RKO (cell line): ENCODE data around the gene MAN1A1.

Experiments
- DNase-seq: peaks from one replicate; pipeline ENCODE4 v3.0.0-alpha.2; 2016; ENCODE audit warnings: low spot score

MAN1A1 gene

DNA sequence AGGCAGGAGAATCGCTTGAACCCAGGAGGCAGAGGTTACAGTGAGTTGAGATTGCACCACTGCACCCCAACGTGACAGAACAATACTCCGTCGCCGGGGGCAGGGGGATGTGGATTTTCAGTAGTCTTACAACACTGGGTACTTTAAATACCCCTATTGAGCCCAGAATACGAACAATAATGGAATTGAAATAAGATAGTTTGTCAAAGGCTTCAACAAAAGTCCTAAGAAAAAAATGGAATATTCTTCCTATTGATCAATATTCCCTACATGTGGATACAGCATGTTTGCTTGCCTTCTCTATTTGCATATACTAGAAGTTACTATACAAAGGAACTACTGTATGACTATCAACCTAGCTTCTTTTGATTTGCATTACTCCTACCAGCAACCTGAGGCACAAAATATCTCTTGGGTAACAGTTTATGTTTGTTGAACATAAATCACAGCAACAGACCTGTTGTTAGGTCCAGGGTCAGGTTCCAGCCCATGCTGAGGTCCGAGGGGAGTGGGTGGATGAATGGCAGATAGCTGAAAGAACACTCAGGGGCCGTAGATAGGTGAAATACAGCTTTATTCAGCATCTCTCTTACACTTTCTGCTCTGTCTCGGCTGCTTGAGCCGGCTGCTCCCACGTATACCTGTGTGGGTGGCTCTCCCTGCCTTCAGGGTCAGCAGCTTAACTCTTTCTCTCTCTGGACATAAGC is 23.8 kb downstream of the MAN1A1 start:
- DNase-seq = no peak

DNA sequence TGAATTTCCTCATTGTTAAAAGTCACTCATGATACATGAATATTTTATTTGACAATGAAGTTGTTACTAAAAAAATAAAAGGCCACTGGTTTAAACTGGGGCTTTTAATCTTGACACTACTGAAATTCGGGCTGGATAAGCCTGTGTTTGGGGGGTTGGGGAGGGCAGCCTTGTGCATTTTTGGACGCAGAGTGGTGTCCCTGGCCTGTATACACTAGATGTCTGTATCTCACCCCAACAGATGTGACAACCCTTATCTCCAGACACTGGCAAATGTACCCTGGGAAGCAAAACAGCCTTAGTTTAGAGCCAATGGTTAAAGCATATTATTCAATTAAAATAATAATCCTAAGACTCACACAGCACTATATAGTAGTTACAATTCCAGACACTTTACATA is 24.8 kb downstream of the MAN1A1 start:
- DNase-seq = no peak

DNA sequence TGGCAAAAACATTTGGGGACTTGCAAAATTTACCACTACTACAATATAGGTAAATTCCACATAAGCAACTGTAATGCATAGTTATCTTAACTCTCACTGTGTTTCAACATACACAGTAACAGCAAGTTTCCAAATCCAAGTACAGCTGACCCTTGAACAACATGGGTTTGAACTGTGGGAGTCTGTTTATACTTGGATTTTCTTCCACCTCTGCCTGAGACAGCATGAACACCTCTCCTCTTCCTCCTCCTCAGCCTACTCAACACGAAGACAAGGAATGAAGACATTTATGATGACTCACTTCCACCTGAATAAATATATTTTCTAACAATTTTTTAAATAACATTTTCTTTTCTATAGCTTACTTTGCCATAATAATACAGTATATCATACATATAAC is 25.6 kb downstream of the MAN1A1 start:
- no peak for DNase-seq

- DNase-seq = no peak
Observed at GRCh38 chr6:119323478-119323877, 26.1 kb downstream of the MAN1A1 start.

DNA sequence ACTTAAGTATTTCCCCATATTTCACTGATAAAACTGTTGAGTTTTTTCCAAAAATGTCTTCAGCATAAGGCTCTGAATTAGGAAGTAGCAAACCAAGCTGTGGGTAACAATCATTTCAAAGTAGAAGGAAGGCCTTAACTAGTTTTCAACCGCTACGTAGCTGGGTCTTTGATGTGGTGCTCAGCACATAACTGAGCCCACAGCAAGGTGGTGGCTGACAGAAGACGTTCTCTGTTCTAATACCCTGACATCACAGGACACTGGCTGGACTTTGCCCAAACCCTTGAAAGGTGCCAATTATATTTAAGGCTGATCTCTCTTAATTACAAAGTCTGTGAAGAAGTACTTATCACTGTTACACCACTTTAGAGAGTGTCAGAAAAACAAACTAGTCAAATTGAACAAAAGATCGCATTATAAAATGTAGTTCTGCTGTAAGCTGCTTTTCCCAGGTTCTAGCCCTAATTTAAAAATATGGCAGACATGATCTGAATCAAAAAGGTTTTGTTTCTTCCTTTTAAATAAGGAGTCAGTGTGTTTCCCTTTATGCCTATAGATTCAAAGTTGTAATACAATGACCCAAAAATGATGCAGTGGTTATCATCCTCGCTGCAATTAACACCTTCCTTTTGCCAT is 26.7 kb downstream of the MAN1A1 start:
- no peak for DNase-seq

DNA sequence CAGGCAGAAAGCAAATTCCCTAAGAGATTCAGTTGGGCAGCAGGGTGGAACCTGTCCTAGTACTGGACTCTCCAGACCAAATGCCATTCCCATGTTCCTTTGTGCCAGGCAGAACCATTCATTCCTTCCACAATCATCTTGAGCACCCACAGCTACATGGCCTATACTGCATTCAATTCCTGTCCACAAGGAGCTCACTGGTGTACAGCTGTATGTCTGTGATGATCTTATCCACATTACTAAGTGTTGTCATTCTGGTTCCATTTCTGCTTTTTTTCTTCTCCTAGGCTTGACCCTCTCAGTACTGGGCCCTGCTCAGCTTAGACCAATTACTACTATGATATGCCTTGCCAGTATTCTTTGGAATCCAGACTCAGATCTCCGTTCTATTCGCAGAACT is 27.5 kb downstream of the MAN1A1 start:
- DNase-seq = no peak

DNA sequence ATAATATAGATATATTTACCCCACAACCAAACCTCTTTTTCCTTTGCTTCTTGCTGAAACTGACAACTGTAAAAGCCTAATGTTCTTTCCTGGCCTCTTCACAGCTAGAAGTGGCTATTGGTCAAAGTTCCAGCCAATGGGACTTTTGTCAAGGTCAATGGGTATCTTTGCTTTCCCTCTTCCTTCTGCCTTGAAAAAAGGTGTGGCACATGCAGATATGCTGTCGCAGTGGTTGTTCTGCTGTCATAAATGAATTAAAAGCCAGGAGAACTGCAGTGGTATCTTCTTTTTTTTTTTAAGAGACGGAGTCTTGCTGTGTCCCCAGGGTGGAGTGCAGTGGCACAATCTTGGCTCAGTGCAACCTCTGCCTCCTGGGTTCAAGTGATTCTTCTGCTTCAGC is 29.9 kb downstream of the MAN1A1 start:
- no peak for DNase-seq

DNA sequence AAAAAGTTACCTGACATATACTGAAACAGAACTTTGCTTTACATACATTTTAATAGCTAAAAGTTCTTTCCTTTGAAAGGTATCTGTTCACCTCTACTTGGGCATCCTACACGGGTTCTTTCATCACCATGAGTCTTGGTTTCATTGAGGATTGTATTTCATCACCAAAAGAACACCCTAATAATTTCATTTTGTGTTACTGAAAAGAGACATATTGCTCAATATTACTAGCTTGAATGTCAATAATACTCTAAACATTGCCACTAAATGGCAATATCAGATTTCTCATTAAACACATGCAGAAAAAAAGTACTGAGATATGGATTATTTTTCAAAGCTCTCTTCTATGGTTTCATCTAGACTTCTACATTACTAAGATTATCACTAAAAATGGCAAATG is 30.8 kb downstream of the MAN1A1 start:
- no peak for DNase-seq

DNA sequence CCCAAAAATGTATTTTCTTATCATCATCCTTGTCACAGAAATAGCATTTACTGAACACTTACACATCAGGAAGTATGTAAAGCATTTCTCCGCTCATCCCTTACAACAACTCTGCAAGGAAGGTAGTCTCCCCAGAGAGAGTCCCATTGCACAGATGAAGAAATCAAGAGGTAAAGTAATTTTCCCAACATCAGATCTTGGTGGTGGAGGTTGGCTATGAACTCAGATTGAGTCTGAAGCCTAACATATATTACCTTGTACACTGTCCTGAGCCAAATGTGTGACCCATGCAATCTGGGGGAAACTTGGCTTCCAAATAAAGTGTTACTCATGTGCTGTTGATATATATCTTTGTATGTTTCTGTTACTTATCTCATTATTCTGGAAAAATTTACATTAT is 31.4 kb downstream of the MAN1A1 start:
- DNase-seq = no peak

GRCh38 chr6:119317007-119317406 is 32.6 kb downstream of the MAN1A1 start:
- DNase-seq = no peak

DNA sequence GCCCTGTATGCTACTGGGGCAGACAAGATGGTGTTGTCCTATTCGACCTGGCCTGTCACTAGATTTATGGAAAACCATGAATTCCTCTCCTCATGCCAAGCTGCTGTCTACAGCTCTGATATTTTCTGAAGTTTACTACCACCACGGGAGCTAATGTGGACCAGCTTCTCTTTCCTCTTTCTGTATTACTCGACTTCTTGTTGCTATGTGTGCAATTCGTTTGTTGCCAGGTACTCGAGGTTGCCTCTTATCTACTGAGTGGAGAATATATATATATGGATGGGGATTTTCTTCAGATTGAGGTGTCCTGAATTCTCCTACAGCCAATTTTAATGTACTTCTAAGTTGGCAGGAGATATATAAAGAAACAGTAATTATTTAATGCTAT is 34.7 kb downstream of the MAN1A1 start:
- DNase-seq = no peak

DNA sequence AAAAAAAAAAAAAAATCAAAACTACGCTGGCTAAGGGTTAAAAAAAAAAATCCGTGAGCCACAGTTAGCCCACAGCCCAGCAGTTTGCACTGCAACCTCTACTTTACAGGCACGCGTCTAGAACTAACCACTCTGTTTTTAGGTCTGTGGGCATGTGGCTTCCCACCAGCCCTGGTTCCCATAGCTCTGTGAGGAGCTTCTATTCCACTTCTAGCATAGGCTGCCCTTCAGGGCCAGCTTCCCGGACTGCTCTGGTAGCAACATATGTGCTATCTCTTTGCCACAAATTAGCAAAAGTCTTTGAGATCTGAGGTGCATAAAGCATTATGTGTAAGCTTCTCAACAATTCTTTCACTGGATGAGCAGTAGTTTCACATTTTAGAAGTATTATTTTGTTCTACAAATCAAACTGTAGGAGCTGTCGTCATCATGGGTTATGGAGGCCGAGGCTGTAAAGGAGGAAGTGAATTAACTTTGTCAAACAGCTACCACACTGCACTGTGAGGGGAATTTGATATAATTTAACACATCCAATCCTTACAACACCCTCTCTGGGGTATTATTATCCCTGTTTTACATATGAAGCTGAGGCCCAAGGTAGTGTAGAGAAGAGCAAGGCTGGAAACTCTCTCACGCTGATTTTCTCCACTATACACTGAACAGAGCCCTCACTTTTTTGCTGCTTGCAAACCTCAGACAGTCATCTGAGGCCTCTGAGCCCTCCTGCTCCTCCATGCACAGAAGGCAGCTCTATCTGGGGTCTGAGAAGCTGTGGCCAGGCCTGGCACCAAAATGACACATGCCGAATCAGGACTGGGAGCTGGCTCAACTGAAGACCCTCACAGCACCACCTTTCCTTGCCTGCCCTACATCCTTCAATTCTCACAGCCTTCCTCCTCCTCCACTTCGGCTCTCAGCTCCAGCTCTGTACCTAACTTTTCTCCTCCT is 35.4 kb downstream of the MAN1A1 start:
- DNase-seq = no peak

DNA sequence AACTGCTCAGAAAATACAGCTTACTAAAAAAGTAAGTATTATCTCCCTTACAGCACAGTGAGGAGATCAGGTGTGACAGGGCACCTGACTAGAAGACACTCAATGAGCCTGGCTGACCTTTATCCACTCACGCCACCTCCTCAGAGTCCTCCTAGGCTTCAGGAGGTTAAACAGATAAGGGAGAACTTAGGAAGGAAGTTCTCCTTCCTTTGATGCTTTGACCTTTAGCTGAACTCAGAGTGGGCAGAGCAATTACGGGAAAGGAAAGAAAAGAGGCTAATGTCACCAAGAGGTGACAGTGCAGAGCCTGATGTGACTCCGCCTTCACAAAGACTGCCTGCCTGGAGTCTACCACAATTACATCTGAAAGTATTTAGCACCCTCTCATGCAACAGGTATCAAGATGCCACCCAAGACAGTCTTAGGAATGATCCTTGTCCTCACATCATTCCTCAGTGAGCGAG is 36.7 kb downstream of the MAN1A1 start:
- no peak for DNase-seq

DNA sequence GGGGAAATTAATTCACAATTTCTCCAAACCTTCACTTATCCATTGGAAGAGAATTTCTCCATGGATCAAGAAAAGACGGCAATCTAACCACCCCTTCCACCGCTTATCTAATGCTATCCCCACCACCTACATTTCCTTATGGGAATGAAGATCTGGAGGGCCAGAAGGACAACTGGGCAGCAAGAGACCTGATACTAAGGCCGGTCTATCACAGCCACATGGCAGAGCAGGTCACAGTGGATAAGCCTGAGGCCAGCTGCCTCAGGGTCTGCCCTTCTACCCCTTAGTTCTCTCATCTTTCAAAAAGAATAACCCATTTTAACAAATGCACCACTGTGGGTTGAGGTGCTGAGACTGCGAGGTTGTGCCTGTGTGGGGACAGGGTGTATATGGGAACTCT is 37.1 kb downstream of the MAN1A1 start:
- DNase-seq = no peak

DNA sequence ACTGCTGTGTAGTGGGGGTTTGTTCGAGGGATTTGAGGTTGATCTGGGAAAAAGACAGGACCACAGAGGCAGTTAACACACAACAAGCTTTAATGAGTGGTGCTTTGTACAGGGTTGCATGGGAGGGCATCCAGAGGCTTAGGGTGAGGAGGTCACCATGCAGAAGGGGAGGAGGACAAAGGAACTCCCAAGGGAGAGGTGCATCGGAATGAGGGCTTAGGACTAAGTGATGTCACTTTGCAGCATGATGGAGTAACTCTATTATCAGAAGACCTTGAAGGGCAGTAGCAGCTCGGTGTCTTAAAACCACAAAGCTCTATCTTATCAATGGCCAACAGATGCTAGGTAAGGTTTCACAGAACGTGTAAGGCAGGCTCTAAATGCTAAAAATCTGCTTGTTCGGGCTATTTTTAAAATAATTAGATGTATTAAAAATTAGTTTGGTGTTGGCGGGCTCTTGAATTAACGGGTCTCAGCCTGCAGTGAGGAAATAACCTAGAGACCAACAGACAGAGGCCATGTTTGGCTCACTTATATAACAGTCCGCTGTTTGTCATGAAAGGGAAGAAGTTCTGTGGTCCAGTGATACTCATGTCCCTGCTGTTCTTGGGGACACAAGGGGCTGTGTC is 37.9 kb downstream of the MAN1A1 start:
- no peak for DNase-seq

- no peak for DNase-seq
Observed at GRCh38 chr6:119310486-119311036, 39.0 kb downstream of the MAN1A1 start.

DNA sequence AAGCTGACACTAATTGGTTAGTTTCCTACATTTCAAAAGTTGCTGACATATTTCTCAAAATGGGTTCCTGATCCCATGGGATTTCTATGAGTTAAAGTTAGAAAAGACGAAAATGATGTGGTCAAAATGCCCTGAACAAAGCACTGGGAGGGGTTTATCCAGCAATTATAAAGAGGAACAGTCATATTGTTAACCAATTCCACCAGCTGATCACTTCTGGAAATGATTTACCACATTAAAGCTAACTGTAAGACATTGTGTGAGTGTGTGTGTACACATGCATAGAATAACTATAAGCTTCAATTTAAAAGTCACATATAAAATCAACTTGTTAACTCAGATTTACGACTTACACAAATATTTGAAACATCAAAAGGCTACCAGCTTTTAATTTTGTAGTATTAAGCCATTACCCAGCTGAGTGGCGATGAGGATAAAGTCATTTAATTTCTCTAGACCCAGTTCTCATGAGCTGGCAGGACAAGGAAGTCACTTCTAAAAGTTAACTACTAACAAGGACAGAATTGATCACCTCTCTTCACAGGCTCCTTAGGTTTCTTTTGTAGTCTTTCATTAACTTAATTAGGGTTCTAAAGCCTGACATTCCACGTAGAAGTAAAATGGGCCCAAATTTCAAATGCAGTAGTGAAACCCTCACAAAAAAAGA is 40.4 kb downstream of the MAN1A1 start:
- no peak for DNase-seq

DNA sequence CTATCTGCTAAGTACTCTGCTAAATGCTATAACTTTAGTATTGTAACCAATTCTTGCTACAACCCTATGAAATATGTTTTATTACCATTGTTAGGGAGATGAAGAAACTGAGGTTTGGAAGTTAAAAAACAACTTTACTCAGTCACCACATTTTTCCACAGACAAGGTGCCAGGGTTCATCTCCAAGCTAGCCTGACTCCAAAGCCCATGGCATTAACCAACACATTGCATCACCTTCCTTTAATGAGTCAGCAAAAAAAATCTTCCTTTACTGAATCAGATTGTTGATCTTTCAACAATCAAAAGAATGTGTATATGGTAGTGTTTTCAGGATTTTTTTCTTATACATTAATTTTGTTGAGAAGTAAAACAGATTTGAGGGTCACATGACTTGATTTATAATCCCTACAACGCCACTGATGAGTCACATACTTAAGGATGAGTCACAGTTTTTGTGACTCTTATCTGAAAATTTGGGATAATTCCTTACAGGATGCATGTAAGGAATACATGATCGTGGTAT is 41.5 kb downstream of the MAN1A1 start:
- peak; percentile 58 for DNase-seq

DNA sequence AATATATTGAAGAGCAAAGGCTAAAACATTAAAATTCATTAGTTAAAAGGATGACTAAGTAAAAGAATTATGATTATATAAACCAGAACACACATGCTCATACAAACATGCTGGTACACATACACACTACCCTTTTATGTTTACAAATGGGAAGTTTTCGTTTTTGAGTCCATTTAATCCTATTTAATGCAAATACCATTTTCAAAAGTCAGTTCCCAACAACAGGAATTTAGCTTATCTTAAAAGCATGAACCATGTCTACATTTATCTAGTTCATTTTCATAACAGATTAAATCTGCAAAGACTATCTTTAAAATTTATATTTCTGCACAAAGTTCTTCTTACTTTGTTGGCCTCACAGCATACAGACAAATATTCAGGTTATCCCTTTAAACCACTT is 42.5 kb downstream of the MAN1A1 start:
- no peak for DNase-seq

DNA sequence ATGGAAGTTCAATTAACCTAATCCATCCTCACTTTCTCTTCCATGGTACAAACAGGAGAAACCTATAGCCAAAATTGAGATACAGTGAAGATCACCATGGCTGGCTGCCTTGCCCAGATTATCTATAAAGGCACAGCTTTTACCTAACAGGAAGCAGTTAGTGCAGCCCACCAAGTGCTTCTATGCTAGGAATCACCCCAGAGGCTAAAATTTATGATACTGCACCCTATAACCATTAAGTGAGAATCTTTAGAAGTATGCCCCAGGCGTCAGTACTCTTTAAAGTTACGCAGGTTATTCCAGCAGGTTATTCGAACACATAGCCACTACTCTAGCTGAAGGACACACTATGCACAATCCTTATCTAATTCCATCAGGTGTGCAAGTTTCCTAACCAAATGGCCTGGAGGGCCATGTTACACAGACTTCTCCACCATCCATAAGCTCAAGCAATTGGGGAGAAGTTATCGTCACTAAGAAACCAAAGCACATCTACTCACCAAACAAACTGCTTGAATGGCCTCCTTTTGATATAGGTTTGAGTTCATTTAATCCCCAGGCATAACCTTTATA is 43.1 kb downstream of the MAN1A1 start:
- DNase-seq = no peak
